ENCODE results near the gene DAPK2.

- TF ChIP-seq HMG20A (CRISPR knock-in tag; IDR thresholded peaks at IDR 0.05; ENCODE audit: borderline replicate concordance), result no peak
- no peak for TF ChIP-seq REST (IDR thresholded peaks at IDR 0.05; ENCODE audit: borderline replicate concordance in 1 of 2, low read depth in 1 of 2, low read length in 2 of 2)
- no peak for TF ChIP-seq ATF6 (CRISPR knock-in tag; conservative IDR thresholded peaks at IDR 0.05)
- no peak for TF ChIP-seq ZNF513 (CRISPR knock-in tag; conservative IDR thresholded peaks at IDR 0.05)
- no peak for TF ChIP-seq ARNTL (CRISPR knock-in tag; IDR thresholded peaks at IDR 0.05)
- no peak for TF ChIP-seq EP300 (IDR thresholded peaks at IDR 0.05; ENCODE audit: low read depth in 2 of 2, low read length in 2 of 2)
- TF ChIP-seq EP300 (CRISPR knock-in tag; IDR thresholded peaks at IDR 0.05; ENCODE audit: borderline replicate concordance), result no peak
- TF ChIP-seq ZNF326 (CRISPR knock-in tag; IDR thresholded peaks at IDR 0.05; ENCODE audit: borderline replicate concordance), result no peak
- no peak for TF ChIP-seq ZNF549 (CRISPR knock-in tag; IDR thresholded peaks at IDR 0.05)
- TF ChIP-seq PHF8 (CRISPR knock-in tag; IDR thresholded peaks at IDR 0.05), result no peak
- TF ChIP-seq ZBTB33 (CRISPR knock-in tag; IDR thresholded peaks at IDR 0.05), result no peak
- TF ChIP-seq ZBTB2 (CRISPR knock-in tag; IDR thresholded peaks at IDR 0.05; ENCODE audit: low read depth), result no peak
- no peak for TF ChIP-seq HIVEP1 (CRISPR knock-in tag; IDR thresholded peaks at IDR 0.05)
- TF ChIP-seq MXI1 (IDR thresholded peaks at IDR 0.05; ENCODE audit: borderline replicate concordance, low read depth, low read length), result no peak
These were observed 67.6 kb downstream of the DAPK2 start for GRCh38 chr15:63978511-63979261.

Data from HepG2 (cell line).